ENCODE measurements around the gene DNER.

- TF ChIP-seq CTCF (IDR thresholded peaks at IDR 0.05) (no peak), PBX3 (IDR thresholded peaks at IDR 0.05) (no peak), BCL3 (IDR thresholded peaks at IDR 0.05) (no peak), KDM5A (IDR thresholded peaks at IDR 0.05) (no peak), RAD21 (conservative IDR thresholded peaks at IDR 0.05 in 1 of 2, IDR thresholded peaks at IDR 0.05 in 1 of 2) (no peak), EP300 (IDR thresholded peaks at IDR 0.05) (no peak), ZFP36 (IDR thresholded peaks at IDR 0.05; ENCODE audit: borderline replicate concordance, partially characterized antibody) (no peak), BHLHE40 (IDR thresholded peaks at IDR 0.05; ENCODE audit: low read depth, low read length) (no peak), MYC (IDR thresholded peaks at IDR 0.05; ENCODE audit: borderline replicate concordance, low read length) (no peak), POLR2AphosphoS2 (conservative IDR thresholded peaks at IDR 0.05; ENCODE audit: low read length) (no peak), EHF (CRISPR knock-in tag; IDR thresholded peaks at IDR 0.05) (no peak), ZSCAN20 (CRISPR knock-in tag; IDR thresholded peaks at IDR 0.05) (no peak)
- TF ChIP-seq, protein P1, sequence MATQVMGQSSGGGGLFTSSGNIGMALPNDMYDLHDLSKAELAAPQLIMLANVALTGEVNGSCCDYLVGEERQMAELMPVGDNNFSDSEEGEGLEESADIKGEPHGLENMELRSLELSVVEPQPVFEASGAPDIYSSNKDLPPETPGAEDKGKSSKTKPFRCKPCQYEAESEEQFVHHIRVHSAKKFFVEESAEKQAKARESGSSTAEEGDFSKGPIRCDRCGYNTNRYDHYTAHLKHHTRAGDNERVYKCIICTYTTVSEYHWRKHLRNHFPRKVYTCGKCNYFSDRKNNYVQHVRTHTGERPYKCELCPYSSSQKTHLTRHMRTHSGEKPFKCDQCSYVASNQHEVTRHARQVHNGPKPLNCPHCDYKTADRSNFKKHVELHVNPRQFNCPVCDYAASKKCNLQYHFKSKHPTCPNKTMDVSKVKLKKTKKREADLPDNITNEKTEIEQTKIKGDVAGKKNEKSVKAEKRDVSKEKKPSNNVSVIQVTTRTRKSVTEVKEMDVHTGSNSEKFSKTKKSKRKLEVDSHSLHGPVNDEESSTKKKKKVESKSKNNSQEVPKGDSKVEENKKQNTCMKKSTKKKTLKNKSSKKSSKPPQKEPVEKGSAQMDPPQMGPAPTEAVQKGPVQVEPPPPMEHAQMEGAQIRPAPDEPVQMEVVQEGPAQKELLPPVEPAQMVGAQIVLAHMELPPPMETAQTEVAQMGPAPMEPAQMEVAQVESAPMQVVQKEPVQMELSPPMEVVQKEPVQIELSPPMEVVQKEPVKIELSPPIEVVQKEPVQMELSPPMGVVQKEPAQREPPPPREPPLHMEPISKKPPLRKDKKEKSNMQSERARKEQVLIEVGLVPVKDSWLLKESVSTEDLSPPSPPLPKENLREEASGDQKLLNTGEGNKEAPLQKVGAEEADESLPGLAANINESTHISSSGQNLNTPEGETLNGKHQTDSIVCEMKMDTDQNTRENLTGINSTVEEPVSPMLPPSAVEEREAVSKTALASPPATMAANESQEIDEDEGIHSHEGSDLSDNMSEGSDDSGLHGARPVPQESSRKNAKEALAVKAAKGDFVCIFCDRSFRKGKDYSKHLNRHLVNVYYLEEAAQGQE (IDR thresholded peaks at IDR 0.05): no peak
- TF ChIP-seq, protein P2, sequence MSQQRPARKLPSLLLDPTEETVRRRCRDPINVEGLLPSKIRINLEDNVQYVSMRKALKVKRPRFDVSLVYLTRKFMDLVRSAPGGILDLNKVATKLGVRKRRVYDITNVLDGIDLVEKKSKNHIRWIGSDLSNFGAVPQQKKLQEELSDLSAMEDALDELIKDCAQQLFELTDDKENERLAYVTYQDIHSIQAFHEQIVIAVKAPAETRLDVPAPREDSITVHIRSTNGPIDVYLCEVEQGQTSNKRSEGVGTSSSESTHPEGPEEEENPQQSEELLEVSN (IDR thresholded peaks at IDR 0.05; ENCODE audit: borderline replicate concordance, low read depth): no peak
Observed at GRCh38 chr2:229731916-229732315, 17.6 kb upstream of the DNER start.
